ENCODE data around the gene ZNF672. TPM values are rescaled to one million over a fixed set of nuclear protein-coding genes. Genes with fewer than 3 reads are reported as not detected.
A peak's percentile ranks its signal among the peaks of the same experiment; 100 is the strongest.

ZNF672 gene
- total RNA-seq, 1 donor from 2014 or later: 44.4 TPM

DNA sequence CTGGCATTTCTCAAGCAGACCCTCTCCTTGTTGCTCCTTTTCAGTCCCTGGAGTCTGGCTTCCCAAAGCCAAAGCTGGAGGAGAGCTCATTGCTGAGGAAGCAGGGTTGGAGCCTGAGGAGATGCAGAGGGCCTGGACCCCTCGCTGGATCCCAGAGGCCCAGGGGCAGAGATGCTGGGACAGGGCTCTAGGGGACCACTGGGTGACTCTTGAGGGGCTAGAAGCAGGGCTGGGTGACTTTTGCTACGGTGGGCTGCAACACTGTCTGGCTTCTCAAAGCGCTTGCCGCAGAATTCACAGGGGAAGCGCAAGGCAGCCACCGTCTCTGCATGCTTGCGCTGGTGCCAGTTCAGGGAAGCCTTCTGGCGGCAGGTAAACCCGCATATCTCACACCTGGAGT lies 12.1 kb downstream of the ZNF672 start:
- Mint-ChIP-seq H3K4me1 (peaks cover 5% of the 10 kb centered on the region), H3K9me3 (no peaks in the 10 kb centered on the region), H3K36me3 (ENCODE audit: low read depth) (peaks cover 15% of the 10 kb centered on the region), H3K27me3 (ENCODE audit: low read depth) (no peaks in the 10 kb centered on the region), H3K27ac (ENCODE audit: unreplicated experiment) (no peak overlapping the region), H3K4me3 (no peak overlapping the region)
- TF ChIP-seq, protein P1, sequence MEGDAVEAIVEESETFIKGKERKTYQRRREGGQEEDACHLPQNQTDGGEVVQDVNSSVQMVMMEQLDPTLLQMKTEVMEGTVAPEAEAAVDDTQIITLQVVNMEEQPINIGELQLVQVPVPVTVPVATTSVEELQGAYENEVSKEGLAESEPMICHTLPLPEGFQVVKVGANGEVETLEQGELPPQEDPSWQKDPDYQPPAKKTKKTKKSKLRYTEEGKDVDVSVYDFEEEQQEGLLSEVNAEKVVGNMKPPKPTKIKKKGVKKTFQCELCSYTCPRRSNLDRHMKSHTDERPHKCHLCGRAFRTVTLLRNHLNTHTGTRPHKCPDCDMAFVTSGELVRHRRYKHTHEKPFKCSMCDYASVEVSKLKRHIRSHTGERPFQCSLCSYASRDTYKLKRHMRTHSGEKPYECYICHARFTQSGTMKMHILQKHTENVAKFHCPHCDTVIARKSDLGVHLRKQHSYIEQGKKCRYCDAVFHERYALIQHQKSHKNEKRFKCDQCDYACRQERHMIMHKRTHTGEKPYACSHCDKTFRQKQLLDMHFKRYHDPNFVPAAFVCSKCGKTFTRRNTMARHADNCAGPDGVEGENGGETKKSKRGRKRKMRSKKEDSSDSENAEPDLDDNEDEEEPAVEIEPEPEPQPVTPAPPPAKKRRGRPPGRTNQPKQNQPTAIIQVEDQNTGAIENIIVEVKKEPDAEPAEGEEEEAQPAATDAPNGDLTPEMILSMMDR (conservative IDR thresholded peaks at IDR 0.05): no peak
- DNase-seq (ENCODE audit: low read depth, low spot score): no peak

GRCh38 chr1:248850536-248851251 lies 12.7 kb downstream of the ZNF672 start:
- no peak for DNase-seq (ENCODE audit: low read depth, low spot score)
- Mint-ChIP-seq H3K27ac (ENCODE audit: unreplicated experiment) (peak overlapping the region; percentile 12), H3K4me3 (no peak overlapping the region), H3K9me3 (no peaks in the 10 kb centered on the region), H3K4me1 (peaks cover 5% of the 10 kb centered on the region), H3K27me3 (ENCODE audit: low read depth) (no peaks in the 10 kb centered on the region), H3K36me3 (ENCODE audit: low read depth) (peaks cover 16% of the 10 kb centered on the region)
- TF ChIP-seq, protein P1 (conservative IDR thresholded peaks at IDR 0.05): no peak

DNA sequence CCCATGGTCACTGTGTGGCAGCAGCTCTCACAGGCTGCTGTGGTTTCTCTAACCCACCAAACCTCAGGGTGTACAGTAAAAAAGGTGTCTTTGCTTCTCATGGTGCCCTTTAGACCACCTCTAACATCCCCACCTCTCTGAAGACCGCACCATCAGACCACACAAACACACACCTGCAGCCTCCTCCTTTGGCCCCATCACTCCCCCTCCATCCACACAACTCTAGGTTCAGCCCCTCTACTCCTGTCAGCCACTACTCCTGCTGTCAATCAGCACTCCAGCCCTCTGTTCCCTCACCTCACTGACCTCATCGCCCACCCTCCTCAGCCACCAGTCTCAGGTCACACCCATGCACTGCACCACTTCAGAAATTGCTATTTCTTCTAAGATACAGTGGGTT lies 13.4 kb downstream of the ZNF672 start:
- Mint-ChIP-seq H3K36me3 (ENCODE audit: low read depth) (peaks cover 16% of the 10 kb centered on the region), H3K4me1 (peaks cover 5% of the 10 kb centered on the region), H3K4me3 (no peak overlapping the region), H3K9me3 (no peaks in the 10 kb centered on the region), H3K27ac (ENCODE audit: unreplicated experiment) (peak overlapping the region; percentile 57), H3K27me3 (ENCODE audit: low read depth) (no peaks in the 10 kb centered on the region)
- TF ChIP-seq, protein P1 (conservative IDR thresholded peaks at IDR 0.05): no peak
- no peak for DNase-seq (ENCODE audit: low read depth, low spot score)

DNA sequence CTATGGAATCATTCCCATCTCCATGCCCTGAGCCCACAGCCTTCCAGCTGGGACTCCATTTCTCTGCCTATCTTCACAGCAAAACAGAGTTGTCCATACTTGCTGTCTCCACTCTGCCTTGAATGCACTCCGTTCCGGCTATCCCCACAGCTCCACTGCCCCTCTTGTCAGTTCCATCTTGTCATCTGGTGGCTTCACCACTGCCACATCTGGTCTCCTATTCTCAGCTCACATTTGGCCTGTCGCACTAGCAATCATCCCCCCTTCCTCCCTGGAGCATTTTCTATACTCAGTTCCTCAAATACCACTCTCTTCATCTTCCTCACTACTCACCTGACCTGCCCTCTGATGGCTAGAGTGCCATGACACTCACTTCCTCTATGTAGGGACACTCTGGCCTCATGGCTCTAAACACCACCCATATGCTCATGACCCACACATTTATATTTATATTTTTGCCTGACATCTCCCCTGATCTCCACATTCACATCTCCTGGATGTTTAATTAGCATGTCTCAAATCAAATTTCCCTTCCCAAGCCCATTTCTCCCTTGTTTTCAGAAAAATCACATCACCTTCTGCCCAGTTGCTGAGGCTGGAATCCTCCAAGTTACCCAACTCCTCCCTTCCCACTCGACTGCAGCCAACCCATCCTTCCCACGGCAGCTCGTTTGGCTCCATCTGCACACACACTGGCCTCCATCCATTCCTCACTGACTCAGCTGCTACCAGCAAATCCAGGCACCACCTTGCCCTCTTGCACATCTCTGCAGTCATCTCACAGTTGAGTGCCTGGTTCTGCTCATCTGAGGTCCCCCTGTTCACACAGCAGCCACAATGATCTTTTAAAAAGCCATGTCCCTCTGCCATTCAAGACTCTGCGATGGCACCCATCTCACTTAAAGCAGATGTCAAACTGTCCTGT lies 14.7 kb downstream of the ZNF672 start:
- Mint-ChIP-seq H3K4me1 (peaks cover 10% of the 10 kb centered on the region), H3K36me3 (ENCODE audit: low read depth) (peaks cover 16% of the 10 kb centered on the region), H3K4me3 (no peak overlapping the region), H3K27ac (ENCODE audit: unreplicated experiment) (no peak overlapping the region), H3K9me3 (no peaks in the 10 kb centered on the region), H3K27me3 (ENCODE audit: low read depth) (no peaks in the 10 kb centered on the region)
- TF ChIP-seq, protein P1 (conservative IDR thresholded peaks at IDR 0.05): no peak
- no peak for DNase-seq (ENCODE audit: low read depth, low spot score)

- no peak for DNase-seq (ENCODE audit: low read depth, low spot score)
- Mint-ChIP-seq H3K27me3 (ENCODE audit: low read depth) (peaks cover 3% of the 10 kb centered on the region), H3K9me3 (no peaks in the 10 kb centered on the region), H3K4me1 (peaks cover 18% of the 10 kb centered on the region), H3K27ac (ENCODE audit: unreplicated experiment) (peak overlapping the region; percentile 16), H3K4me3 (no peak overlapping the region), H3K36me3 (ENCODE audit: low read depth) (peaks cover 15% of the 10 kb centered on the region)
- TF ChIP-seq, protein P1 (conservative IDR thresholded peaks at IDR 0.05): no peak
Observed at GRCh38 chr1:248853663-248854375, 15.8 kb downstream of the ZNF672 start.
